ENCODE measurements around the gene USP40. TPM values are rescaled to one million over a fixed set of nuclear protein-coding genes. Genes with fewer than 3 reads are reported as not detected.

Gene USP40
- total RNA-seq, 1 donor from 2014 or later: 47.6 TPM

DNA sequence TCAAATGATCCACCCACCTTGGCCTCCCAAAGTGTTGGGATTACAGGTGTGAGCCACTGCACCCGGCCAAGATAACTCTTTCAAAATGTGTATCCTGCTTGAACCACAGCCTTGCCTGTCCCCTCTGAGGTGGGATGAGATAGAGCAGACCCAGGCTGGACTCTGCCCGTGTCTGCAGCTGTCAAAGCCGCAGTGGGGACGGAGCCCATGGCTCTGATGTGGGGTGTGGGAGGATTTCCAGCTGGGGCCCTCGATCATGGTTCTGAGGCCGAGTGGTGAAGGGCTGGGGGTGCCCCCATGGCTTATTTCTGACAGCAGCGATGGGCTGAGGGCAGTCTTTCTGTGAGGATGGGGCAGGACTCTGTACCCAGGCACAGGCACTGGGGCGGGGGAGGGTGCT is 107.8 kb downstream of the USP40 start:
- ATAC-seq (no peak), DNase-seq (no peak)
- Histone ChIP-seq H3K4me1 (no peaks in the 10 kb centered on the region), H3K9me3 (no peaks in the 10 kb centered on the region), H3K36me3 (peaks cover 92% of the 10 kb centered on the region), H3K27ac (no peak overlapping the region), H3K4me3 (no peak overlapping the region), H3K27me3 (no peaks in the 10 kb centered on the region)
- no peak for TF ChIP-seq CTCF (IDR thresholded peaks at IDR 0.05)
- intact Hi-C loops (cut with DNase I): no loop called here

GRCh38 chr2:233458031-233458610 is 108.5 kb downstream of the USP40 start:
- DNase-seq (no peak), ATAC-seq (peak; percentile 8)
- peaks cover 95% of the 10 kb centered on the region for H3K36me3 ChIP-seq
- no peak for TF ChIP-seq CTCF (IDR thresholded peaks at IDR 0.05)
- no peak overlapping the region for H3K4me3 ChIP-seq
- no peak overlapping the region for H3K27ac ChIP-seq
- H3K9me3 ChIP-seq: no peaks in the 10 kb centered on the region
- H3K4me1 ChIP-seq: no peaks in the 10 kb centered on the region
- intact Hi-C loops (cut with DNase I): no loop called here
- H3K27me3 ChIP-seq: no peaks in the 10 kb centered on the region

DNA sequence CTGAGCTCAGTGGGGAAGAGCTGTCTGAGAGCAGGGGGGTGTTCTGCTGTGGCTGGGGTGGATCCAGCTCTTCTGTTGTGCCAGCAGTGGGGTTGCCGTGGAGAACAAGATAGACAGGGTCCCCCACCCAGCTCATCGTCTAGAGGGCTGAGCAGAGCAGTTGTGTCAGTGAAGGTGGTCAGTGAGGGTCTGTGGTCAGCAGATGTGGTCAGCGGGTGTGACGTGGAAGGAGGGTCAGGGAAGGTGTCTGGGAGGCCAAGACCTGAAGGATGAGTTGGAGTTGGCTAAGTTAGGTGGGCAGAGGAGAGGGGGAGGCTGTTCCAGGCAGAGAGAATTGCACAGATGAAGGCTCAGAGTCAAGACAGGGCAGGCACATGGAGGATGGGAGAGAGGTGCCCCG is 109.2 kb downstream of the USP40 start:
- DNase-seq (no peak), ATAC-seq (no peak)
- intact Hi-C loops (cut with DNase I): no loop called here
- H3K27me3 ChIP-seq: no peaks in the 10 kb centered on the region
- no peak for TF ChIP-seq CTCF (IDR thresholded peaks at IDR 0.05)
- H3K4me3 ChIP-seq: no peak overlapping the region
- no peaks in the 10 kb centered on the region for H3K4me1 ChIP-seq
- no peaks in the 10 kb centered on the region for H3K9me3 ChIP-seq
- no peak overlapping the region for H3K27ac ChIP-seq
- peaks cover 96% of the 10 kb centered on the region for H3K36me3 ChIP-seq

DNA sequence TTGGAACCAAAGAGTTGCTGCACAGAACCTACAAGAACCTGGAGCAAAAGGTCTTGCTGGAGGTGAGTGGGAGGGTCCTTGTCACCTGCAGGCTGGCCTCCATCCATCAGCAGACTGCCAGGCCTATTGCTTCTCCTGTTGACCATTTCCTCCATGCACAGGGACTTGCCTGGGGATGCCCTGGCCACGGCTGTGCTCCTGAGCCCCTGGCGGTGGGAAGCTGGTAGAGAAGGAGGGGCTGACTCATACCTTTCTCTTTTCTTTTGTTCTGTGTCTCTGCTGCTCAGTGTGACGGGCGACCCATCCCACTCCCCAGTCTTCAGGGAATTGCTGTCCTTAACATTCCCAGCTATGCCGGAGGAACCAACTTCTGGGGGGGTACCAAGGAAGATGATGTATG is 109.6 kb downstream of the USP40 start:
- Histone ChIP-seq H3K4me3 (no peak overlapping the region), H3K4me1 (no peaks in the 10 kb centered on the region), H3K27ac (no peak overlapping the region), H3K9me3 (no peaks in the 10 kb centered on the region), H3K27me3 (no peaks in the 10 kb centered on the region), H3K36me3 (peaks cover 96% of the 10 kb centered on the region)
- intact Hi-C loops (cut with DNase I): no loop called here
- no peak for DNase-seq
- no peak for TF ChIP-seq CTCF (IDR thresholded peaks at IDR 0.05)
- no peak for ATAC-seq

DNA sequence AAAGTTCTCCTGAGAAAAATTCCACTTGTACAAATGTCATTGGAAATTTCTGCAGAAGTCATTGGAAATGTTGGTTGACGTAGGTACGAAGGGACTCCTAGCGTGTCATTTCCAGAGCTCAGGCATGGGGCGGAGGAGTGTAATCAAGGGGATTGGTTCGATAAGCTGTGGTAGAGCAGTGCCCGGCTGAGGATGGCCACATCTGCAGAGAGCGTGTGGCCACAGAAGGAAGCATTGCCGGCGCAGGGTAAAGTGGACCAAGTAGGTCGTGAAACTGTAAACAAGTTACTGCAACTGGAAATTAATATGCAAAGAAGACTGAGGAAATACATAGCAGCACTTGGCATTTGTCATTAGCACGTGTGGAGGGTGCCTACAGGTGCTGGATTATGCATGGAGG is 110.5 kb downstream of the USP40 start:
- Histone ChIP-seq H3K36me3 (peaks cover 96% of the 10 kb centered on the region), H3K27me3 (no peaks in the 10 kb centered on the region), H3K4me1 (no peaks in the 10 kb centered on the region), H3K9me3 (no peaks in the 10 kb centered on the region), H3K4me3 (no peak overlapping the region), H3K27ac (no peak overlapping the region)
- DNase-seq (peak; percentile 20), ATAC-seq (no peak)
- intact Hi-C loops (cut with DNase I): no loop called here
- TF ChIP-seq CTCF (IDR thresholded peaks at IDR 0.05): no peak

GRCh38 chr2:233455491-233455890 is 111.1 kb downstream of the USP40 start:
- DNase-seq (peak; percentile 45), ATAC-seq (no peak)
- no peak overlapping the region for H3K27ac ChIP-seq
- TF ChIP-seq CTCF (IDR thresholded peaks at IDR 0.05): no peak
- H3K36me3 ChIP-seq: peaks cover 96% of the 10 kb centered on the region
- H3K4me3 ChIP-seq: no peak overlapping the region
- no peaks in the 10 kb centered on the region for H3K4me1 ChIP-seq
- H3K9me3 ChIP-seq: no peaks in the 10 kb centered on the region
- H3K27me3 ChIP-seq: no peaks in the 10 kb centered on the region
- intact Hi-C loops (cut with DNase I): no loop called here

Measured in upper lobe of right lung (tissue), 1 donor.